ENCODE results near the gene PRPH.
"Not testable (repeated sequence)": the region's sequence is repeated elsewhere in the genome, so short reads cannot be mapped to it uniquely, and the experiment has no call there.

PRPH gene

GRCh38 chr12:49276304-49277290 lies 18.4 kb upstream of the PRPH start:
- no peak for DNase-seq (ENCODE audit: low spot score)

GRCh38 chr12:49277466-49277865 lies 17.5 kb upstream of the PRPH start:
- DNase-seq (ENCODE audit: low spot score) = no peak

GRCh38 chr12:49279706-49280159 lies 15.2 kb upstream of the PRPH start:
- no peak for DNase-seq (ENCODE audit: low spot score)

DNA sequence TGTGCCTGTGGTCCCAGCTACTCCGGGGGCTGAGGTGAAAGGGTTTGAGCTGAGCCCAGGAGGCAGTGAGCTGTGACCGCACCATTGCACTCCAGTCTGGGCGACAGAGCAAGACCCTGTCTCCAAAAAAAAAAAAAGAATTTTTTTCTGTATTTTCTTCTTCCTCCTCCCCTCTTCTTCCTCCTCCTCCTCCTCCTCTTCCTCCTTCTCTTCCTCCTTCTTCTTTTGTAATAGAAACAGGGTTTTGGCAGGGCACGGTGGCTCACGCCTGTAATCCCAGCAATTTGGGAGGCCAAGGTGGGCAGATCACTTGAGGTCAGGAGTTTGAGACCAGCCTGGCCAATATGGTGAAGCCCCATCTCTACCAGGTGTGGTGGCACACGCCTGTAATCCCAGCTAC lies 14.4 kb upstream of the PRPH start:
- not testable (repeated sequence) for DNase-seq (ENCODE audit: low spot score)

- DNase-seq (ENCODE audit: low spot score) = no peak
Observed at GRCh38 chr12:49282302-49282701, 12.6 kb upstream of the PRPH start.

DNA sequence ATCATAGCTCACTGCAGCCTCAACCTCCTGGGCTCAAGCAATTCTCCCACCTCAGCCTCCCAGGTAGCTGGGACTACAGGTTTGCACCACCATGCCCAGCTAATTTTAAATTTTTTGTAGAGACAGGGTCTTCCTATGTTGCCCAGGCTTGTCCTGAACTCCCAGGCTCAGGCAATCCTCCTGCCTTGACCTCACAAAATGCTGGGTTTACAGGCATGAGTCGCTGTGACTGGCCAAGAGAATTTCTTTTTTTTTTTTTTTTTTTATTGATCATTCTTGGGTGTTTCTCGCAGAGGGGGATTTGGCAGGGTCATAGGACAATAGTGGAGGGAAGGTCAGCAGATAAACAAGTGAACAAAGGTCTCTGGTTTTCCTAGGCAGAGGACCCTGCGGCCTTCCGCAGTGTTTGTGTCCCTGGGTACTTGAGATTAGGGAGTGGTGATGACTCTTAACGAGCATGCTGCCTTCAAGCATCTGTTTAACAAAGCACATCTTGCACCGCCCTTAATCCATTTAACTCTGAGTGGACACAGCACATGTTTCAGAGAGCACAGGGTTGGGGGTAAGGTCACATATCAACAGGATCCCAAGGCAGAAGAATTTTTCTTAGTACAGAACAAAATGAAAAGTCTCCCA lies 12.1 kb upstream of the PRPH start:
- not testable (repeated sequence) for DNase-seq (ENCODE audit: low spot score)

- no peak for DNase-seq (ENCODE audit: low spot score)
Observed at GRCh38 chr12:49283541-49284429, 11.2 kb upstream of the PRPH start.

DNA sequence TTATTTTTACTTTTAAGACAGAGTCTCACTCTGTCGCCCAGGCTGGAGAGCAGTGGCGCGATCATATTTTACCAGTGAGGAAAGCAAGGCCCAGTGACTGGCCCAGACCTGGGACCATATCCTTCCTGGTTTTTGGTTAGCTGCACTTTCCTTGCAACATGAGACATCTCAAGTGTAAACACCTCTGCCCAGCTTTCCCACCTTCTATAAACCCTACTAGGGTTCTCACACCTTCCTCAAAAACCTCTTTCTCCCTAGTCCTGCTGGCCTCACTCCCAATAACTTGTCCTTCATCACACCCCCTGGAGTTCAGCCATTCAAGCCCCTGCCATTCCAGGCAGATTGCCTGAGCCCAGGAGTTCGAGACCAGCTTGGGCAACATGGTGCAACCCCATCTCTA lies 10.3 kb upstream of the PRPH start:
- DNase-seq (ENCODE audit: low spot score) = no peak

- DNase-seq (ENCODE audit: low spot score) = no peak
Observed at GRCh38 chr12:49287876-49288275, 7.1 kb upstream of the PRPH start.

GRCh38 chr12:49288412-49288853 lies 6.5 kb upstream of the PRPH start:
- DNase-seq (ENCODE audit: low spot score) = peak; percentile 78

- DNase-seq (ENCODE audit: low spot score) = no peak
Observed at GRCh38 chr12:49288922-49289555, 5.9 kb upstream of the PRPH start.

DNA sequence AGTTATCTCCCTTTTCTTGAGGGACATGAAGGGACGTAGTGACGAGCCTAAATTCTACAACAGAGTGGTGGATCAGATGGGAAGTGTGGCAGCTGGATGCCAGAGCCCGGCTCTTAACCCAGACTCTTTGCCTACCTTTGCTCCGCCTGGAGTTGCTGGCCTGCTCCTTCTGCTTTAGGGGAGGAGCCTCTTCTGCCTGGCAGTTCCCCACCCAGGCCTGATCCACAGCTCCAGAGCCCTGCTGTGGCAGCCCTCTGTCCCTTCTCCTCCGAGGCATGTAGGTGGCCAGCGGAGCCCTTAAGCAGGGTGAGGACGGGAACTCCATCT lies 2.3 kb upstream of the PRPH start:
- no peak for DNase-seq (ENCODE audit: low spot score)

GRCh38 chr12:49293056-49293956 lies 1.6 kb upstream of the PRPH start:
- peak; percentile 63 for DNase-seq (ENCODE audit: low spot score)

DNA sequence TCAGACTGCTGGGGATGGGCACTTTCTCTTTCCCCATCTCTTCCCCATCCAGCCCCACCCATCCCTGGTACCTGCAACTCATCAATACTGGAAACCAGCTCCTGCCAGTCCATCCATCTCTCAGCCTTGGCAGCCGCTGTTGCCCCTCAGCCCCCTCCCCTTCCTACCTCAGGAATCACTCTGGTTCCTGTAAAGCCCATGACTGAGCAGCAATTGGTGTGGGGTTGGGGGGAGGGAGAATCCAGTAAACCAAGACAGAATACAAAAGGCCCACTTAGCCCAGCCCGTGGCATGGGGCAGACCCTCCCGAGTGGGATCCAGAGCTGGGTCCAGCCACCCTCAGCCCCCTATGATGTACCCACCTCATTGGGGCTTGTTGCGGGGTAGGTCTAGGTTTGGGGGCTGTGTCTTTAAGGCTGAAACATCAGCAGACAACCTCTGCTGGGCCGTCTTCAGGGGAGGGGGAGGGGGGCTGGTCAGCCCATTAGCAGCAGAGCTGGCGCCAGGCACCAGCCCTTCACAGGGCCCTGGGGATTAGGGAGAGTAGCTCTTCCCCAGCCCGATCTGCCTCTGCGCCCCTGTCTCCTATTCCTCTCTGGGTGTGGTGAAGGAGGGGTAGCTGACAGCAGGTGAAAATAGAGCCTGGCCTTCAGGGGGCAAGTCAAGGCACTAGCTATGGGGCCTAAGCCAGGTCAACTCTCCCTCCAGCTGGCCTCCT lies 702 bp upstream of the PRPH start:
- DNase-seq (ENCODE audit: low spot score) = no peak

GRCh38 chr12:49294804-49295081 lies 204 bp upstream of the PRPH start:
- DNase-seq (ENCODE audit: low spot score) = no peak

- peak; percentile 84 for DNase-seq (ENCODE audit: low spot score)
Observed at GRCh38 chr12:49296034-49296835, 1.3 kb downstream of the PRPH start.

GRCh38 chr12:49296836-49297694 lies 2.1 kb downstream of the PRPH start:
- DNase-seq (ENCODE audit: low spot score) = peak; percentile 85

DNA sequence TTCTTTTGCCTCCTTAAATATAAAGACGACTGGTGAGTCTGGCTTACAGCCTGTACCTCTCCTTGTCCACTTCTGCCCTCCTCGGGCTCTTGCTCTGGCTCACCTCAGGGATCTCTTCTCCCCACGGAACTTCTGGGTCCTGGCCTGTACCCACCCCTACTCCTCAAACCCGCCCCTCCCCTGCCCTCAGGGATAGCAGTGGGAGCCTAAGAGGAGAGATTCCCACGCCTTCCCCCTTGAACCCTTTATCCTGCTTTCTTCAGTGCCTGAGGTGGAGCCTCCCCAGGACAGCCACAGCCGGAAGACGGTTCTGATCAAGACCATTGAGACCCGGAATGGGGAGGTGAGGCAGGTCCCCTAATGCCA lies 2.7 kb downstream of the PRPH start:
- DNase-seq (ENCODE audit: low spot score) = no peak

- no peak for DNase-seq (ENCODE audit: low spot score)
Observed at GRCh38 chr12:49298160-49298559, 3.2 kb downstream of the PRPH start.
